ENCODE measurements around the gene PRMT1. TPM values are rescaled to one million over a fixed set of nuclear protein-coding genes. Genes with fewer than 3 reads are reported as not detected.
A peak's percentile ranks its signal among the peaks of the same experiment; 100 is the strongest.

Gene PRMT1
- total and polyA plus RNA-seq, 2 donors (not counting 1 experiment from before 2014, with no cell fraction given) = 175 to 310 TPM

DNA sequence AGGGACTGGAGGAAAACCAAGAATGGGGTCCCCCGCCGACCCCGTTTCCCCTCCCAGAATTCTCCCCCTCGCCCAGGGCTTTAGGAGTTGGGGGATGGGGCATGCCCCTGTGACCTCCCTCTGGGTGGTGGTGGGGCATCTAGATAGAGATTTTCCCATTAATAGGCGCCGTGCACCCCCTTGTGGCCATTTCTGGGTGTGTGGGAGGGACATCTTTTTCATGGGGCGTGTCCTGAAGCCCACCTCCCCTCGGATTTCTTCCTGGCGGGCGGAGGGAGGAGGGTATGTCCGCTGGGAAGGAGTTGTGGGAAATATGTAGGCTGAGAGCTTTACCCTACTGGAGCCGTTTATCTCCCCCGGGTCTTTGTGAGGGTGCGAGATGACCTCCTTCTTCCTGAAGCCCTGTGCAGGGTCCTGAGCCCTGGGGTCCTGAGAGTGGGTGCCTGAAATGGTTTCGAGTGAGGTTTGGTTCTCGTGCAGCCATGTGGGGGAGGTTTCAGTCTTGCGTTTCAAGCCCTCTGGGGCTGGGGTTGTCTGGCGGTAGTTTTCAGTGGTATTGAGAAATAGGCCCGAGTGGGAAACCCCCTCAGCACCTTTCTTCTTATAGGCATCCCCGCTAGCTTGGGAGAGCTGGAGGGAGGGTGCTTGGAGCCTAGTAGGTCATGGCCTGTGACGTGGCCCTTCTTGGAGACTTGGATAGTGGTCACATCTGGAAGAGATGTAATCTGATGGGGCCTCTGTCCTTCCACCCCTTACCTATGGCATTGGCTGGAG is 1.0 kb downstream of the PRMT1 start:
- intact Hi-C loops (cut with micrococcal nuclease) = loop anchor here (1.0 to 10.0 kb wide), 6 partner anchors 38 to 563 kb away; partner anchors contain the start of genes C19orf73, FLT3LG, FUZ and LIN7B
- peak overlapping the region; percentile 92 for H3K9ac ChIP-seq (ENCODE audit: low read length)
- H3K27ac Mint-ChIP-seq = peak overlapping the region; percentile 92
- H3K27ac ChIP-seq (ENCODE audit: low read length in 2 of 2) = peak overlapping the region; percentile 93 to 98
- H3K79me2 ChIP-seq (ENCODE audit: control insufficient read depth, insufficient read depth, low read length) = peaks cover 52% of the 10 kb centered on the region
- H3K4me2 ChIP-seq (replicated peaks; ENCODE audit: low read depth, low read length, poor library complexity, severe bottlenecking) = peak overlapping the region; percentile 87
- peaks cover 55% of the 10 kb centered on the region for H4K20me1 ChIP-seq (ENCODE audit: control insufficient read depth, insufficient read depth, low read length, poor library complexity, severe bottlenecking)
- H3K4me3 ChIP-seq (ENCODE audit: control extremely low read depth in 1 of 5, extremely low read depth in 1 of 5, insufficient read depth in 1 of 5, low read depth in 2 of 5, low read length in 4 of 5) = peak overlapping the region; percentile 28 to 98 (median 97)
- CTCF ChIA-PET = interaction anchor here (0.6 to 6.5 kb wide), 20 partner anchors 10 to 1086 kb away, joined by 3 to 50 read pairs (median 4); partner anchors contain the start of genes ADM5, BCL2L12, FLT3LG and IRF3
- TF ChIP-seq, protein P1, sequence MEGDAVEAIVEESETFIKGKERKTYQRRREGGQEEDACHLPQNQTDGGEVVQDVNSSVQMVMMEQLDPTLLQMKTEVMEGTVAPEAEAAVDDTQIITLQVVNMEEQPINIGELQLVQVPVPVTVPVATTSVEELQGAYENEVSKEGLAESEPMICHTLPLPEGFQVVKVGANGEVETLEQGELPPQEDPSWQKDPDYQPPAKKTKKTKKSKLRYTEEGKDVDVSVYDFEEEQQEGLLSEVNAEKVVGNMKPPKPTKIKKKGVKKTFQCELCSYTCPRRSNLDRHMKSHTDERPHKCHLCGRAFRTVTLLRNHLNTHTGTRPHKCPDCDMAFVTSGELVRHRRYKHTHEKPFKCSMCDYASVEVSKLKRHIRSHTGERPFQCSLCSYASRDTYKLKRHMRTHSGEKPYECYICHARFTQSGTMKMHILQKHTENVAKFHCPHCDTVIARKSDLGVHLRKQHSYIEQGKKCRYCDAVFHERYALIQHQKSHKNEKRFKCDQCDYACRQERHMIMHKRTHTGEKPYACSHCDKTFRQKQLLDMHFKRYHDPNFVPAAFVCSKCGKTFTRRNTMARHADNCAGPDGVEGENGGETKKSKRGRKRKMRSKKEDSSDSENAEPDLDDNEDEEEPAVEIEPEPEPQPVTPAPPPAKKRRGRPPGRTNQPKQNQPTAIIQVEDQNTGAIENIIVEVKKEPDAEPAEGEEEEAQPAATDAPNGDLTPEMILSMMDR (IDR thresholded peaks at IDR 0.05) = peak; percentile 76
- no peak for TF ChIP-seq EZH2 (IDR thresholded peaks at IDR 0.05; ENCODE audit: borderline replicate concordance, insufficient read depth, low read depth, low read length, poor library complexity, severe bottlenecking)
- H3K9me3 Mint-ChIP-seq (ENCODE audit: insufficient read depth) = no peaks in the 10 kb centered on the region
- WGBS (ENCODE audit: insufficient coverage) = 3% methylated on average over 14 of the region's 21 CpGs
- POLR2A ChIA-PET = interaction anchor here (0.6 to 6.7 kb wide), 6 partner anchors 13 to 198 kb away, joined by 3 to 53 read pairs (median 8); partner anchors contain the start of genes RRAS and SCAF1
- no peak for ATAC-seq (ENCODE audit: low read depth)
- H3K27me3 Mint-ChIP-seq = no peaks in the 10 kb centered on the region
- peaks cover 36 to 66% of the 10 kb centered on the region in 2 donors for H3K4me1 ChIP-seq (ENCODE audit: control insufficient read depth in 2 of 2, insufficient read depth in 2 of 2, low read length in 2 of 2)
- peaks cover 58% of the 10 kb centered on the region for H3K4me1 Mint-ChIP-seq
- peaks cover 0 to 5% (median 0%) of the 10 kb centered on the region in 3 donors for H3K9me3 ChIP-seq (ENCODE audit: control extremely low read depth in 1 of 3, control insufficient read depth in 2 of 3, insufficient read depth in 1 of 3, low read length in 2 of 3)
- peaks cover 0 to 24% of the 10 kb centered on the region in 2 experiments for H3K36me3 ChIP-seq (replicated peaks in 1 of 2; ENCODE audit: control extremely low read depth in 1 of 2, control insufficient read depth in 1 of 2, extremely low read depth in 1 of 2, insufficient read depth in 2 of 2, low read length in 1 of 2)
- peak overlapping the region; percentile 81 for H2AFZ ChIP-seq (ENCODE audit: insufficient read depth, low read depth, low read length, poor library complexity, severe bottlenecking)
- DNase-seq = peak; percentile 87
- H3K27me3 ChIP-seq (replicated peaks in 1 of 4; ENCODE audit: control extremely low read depth in 1 of 4, control insufficient read depth in 3 of 4, insufficient read depth in 4 of 4, low read length in 3 of 4) = no peaks in the 10 kb centered on the region
- peak overlapping the region; percentile 85 for H3K4me3 Mint-ChIP-seq

All from B cell (primary cell).